Measurements from ENCODE around the gene DCAKD. TPM values are rescaled to one million over a fixed set of nuclear protein-coding genes. Genes with fewer than 3 reads are reported as not detected.

DCAKD gene
- total and polyA plus RNA-seq, 12 donors = 34.9 to 115 (median 62.9) TPM

DNA sequence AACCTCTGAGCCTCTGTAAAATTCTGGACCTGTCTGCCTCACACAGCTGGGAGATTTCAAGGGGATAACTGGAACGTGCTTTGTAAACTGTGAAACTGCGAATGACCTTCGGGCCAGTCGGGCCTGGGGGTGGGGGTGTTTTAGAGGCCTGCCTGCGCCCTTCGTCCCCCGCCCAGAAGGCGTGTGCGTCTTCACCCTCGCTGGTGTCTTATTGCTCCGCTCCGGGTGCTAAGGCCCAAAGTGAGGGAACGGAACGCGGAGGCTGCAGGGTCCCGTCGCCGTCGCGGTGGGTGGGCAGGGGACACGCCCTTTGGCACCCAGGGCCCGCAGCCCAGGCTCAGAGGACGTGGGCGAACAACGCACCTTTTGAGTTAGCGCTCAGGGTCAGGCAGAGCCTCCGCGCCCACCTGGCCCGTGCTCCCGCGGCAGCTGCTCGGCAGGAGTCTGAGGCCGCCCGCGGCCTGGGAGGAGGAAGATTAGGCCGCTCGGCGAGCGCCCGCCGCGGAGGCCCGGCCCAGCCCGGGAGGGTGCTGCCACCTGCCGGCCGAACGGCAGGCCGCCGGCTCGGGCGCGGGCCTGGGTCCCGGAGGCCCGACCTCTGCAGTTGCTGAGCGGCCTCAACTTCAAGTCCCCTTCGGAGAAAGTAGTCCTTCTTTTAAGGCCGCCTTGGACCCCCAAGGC lies 29.7 kb downstream of the DCAKD start:
- Histone ChIP-seq H3K9me3 (replicated peaks in 1 of 3) (no peaks in the 10 kb centered on the region), H3K27me3 (no peaks in the 10 kb centered on the region), H3K27ac (peak overlapping the region in 4 of 5 donors; percentile 57 to 82 (median 75)), H3K4me3 (peak overlapping the region in 1 of 4 donors; percentile 54), H3K4me1 (replicated peaks in 1 of 2) (peaks cover 20 to 39% of the 10 kb centered on the region in 2 donors), H3K36me3 (replicated peaks in 1 of 2) (no peaks in the 10 kb centered on the region)
- TF ChIP-seq, protein P1, sequence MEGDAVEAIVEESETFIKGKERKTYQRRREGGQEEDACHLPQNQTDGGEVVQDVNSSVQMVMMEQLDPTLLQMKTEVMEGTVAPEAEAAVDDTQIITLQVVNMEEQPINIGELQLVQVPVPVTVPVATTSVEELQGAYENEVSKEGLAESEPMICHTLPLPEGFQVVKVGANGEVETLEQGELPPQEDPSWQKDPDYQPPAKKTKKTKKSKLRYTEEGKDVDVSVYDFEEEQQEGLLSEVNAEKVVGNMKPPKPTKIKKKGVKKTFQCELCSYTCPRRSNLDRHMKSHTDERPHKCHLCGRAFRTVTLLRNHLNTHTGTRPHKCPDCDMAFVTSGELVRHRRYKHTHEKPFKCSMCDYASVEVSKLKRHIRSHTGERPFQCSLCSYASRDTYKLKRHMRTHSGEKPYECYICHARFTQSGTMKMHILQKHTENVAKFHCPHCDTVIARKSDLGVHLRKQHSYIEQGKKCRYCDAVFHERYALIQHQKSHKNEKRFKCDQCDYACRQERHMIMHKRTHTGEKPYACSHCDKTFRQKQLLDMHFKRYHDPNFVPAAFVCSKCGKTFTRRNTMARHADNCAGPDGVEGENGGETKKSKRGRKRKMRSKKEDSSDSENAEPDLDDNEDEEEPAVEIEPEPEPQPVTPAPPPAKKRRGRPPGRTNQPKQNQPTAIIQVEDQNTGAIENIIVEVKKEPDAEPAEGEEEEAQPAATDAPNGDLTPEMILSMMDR (IDR thresholded peaks at IDR 0.05) = peak; percentile 25 to 98 (median 73)
- TF ChIP-seq POLR2A (IDR thresholded peaks at IDR 0.05) = peak in 1 of 2 donors; percentile 38
- intact Hi-C loops (cut with DNase I) = loop anchor here (2.0 to 5.0 kb wide), 2 partner anchors 99 to 101 kb away; no protein-coding TSS in a partner anchor
- 0 to 2% (median 2%) methylated on average over 1 to 57 of the region's 57 CpGs for WGBS, 4 donors
- peak; percentile 66 to 73 (median 70) for DNase-seq

DNA sequence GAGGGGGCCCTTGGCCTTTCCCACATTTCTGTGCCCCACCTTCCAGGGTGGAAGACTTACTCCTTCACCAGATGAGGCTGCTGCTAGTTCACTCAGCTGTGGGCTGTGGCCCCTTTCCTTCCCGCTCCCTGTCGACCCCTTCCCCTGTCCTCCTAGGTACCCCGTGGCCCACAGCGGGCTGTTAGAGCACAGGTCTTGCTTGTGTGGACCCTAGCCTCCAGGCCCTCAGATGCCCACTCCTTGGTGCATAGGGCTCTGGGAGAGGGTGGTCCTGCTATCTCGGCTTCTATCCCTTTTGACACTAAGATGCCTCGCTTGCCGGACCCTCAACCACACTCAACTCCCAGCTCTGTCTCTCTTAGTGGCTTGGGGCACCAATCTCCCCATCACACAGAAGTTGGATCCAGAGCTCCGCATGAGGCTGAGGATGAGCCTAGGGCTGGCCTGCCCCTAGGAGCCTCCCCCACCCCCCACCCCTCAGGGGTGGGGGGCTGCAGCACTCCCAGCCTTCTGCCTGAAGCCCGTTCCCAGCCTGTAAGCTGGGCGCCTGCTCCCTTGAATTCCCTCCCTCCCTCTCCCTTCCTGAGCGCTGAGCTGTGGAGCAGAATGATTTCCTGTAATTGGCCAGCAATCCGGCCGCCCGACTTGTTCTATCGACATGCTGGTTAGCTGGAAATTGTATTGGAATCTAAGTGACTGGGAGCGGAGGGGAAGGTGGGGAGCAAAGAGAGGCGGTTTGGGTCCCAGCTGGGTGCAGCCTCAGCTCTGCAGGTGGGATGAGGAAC lies 30.9 kb downstream of the DCAKD start:
- DNase-seq = peak in 2 of 7 donors; percentile 58 to 73
- Histone ChIP-seq H3K9me3 (replicated peaks in 1 of 3) (no peaks in the 10 kb centered on the region), H3K27me3 (no peaks in the 10 kb centered on the region), H3K36me3 (replicated peaks in 1 of 2) (no peaks in the 10 kb centered on the region), H3K27ac (peak overlapping the region in 1 of 5 donors; percentile 81), H3K4me1 (replicated peaks in 1 of 2) (peaks cover 20 to 39% of the 10 kb centered on the region in 2 donors), H3K4me3 (no peak overlapping the region)
- 46 to 60% (median 55%) methylated on average over 14 to 17 of the region's 17 CpGs for WGBS, 4 donors
- intact Hi-C loops (cut with DNase I) = loop anchor here (2.0 to 5.0 kb wide), 2 partner anchors 98 to 100 kb away; no protein-coding TSS in a partner anchor
- no peak for TF ChIP-seq POLR2A (IDR thresholded peaks at IDR 0.05)
- TF ChIP-seq, protein P1 (IDR thresholded peaks at IDR 0.05) = no peak

DNA sequence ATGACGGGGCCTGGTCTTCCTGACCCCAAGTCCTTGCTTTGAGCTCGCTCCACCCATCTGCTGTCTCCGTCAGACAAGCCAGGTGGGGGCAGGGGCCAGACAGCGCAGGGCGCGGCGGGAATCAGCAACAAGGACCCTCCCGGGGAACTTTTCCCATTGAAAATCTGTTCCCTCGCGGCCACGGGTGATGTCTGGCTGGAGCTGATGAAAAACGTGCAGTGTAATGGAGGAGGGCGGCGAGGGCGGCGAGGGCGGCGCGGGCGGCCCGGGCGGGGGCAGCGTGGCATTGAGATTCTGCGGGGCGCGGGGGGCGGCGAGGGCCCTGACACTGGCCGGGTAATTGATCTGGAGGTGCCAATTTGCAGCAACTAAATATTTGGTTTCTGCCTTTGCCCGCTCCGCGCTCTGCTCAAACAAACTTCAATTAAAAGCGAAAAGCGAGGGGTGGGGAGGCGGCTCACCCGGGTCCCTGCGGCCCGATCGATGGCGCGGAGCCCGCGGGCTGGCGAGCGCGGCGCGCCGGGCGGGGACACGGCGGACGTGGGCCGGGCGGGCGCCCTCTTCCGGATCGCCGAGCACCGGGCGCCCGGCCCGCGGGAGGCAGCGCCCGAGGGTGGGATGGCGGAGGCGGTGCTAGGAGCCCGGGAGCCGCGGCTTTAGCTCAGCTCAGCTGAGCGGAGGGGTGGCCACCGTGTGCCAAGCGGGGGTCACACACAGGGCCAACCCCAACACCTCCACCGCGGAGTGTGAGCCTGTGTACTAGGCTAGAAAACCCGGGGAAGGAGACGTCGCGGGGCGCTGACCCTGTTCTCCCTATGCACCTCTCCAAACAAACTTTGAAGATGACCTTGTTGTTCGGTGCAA lies 32.4 kb downstream of the DCAKD start:
- Histone ChIP-seq H3K27ac (peak overlapping the region in 1 of 5 donors; percentile 67), H3K36me3 (replicated peaks in 1 of 2) (no peaks in the 10 kb centered on the region), H3K27me3 (no peaks in the 10 kb centered on the region), H3K4me1 (replicated peaks in 1 of 2) (peaks cover 20 to 39% of the 10 kb centered on the region in 2 donors), H3K9me3 (replicated peaks in 1 of 3) (no peaks in the 10 kb centered on the region), H3K4me3 (peak overlapping the region; percentile 6 to 75 (median 34))
- TF ChIP-seq, protein P1 (IDR thresholded peaks at IDR 0.05) = peak in 3 of 6 experiments; percentile 57 to 61 (median 58)
- no peak for TF ChIP-seq POLR2A (IDR thresholded peaks at IDR 0.05)
- intact Hi-C loops (cut with DNase I) = loop anchor here in 1 of 2 donors (10.0 kb wide), 1 partner anchor 244 kb away; no protein-coding TSS in a partner anchor
- peak in 5 of 7 donors; percentile 39 to 61 (median 55) for DNase-seq
- WGBS, 4 donors = 0 to 4% (median 2%) methylated on average over 9 to 82 of the region's 82 CpGs

All from adrenal gland (tissue), 12 donors.